Measurements from ENCODE around the gene ATP1A4.
"Not testable (repeated sequence)": the region's sequence is repeated elsewhere in the genome, so short reads cannot be mapped to it uniquely, and the experiment has no call there.

The ATP1A4 gene

GRCh38 chr1:160124705-160125478, 26.5 kb upstream of the ATP1A4 start:
- no peak for DNase-seq

DNA sequence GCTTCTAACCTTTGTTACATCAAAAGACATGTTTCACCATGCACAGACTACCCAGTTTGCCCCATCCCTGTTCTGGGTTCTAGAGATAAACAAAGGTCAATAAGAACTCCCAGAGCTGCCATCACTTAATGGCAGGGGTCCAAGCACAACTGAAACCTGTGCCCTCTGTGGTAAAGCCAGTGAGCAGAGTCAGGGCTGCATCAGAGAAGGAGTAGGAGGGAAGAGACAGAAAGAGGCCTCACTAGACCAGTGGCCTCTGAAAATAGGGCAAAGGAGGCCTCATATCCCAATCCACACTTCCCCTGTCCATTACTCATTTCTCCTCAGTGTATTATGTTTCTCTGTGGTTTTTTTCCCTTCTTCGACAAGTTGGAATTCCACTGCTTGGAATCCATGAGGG, 25.7 kb upstream of the ATP1A4 start:
- no peak for DNase-seq

DNA sequence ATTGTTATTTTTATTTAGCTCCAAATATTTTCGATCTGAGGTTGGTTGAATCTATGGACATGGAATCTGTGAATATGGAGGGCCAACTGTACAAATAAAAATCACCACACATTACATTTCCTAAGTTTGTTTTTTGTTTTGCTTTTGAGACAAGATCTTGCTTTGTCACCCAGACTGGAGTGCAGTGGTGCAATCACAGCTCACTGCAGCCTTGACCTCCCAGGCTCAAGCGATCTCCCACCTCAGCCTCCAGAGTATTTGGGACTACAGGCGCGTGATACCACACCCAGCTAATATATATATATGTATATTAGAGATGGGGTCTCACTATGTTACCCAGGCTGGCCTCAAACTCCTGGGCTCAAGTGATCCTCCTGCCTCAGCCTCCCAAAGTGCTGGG, 25.1 kb upstream of the ATP1A4 start:
- DNase-seq = not testable (repeated sequence)

GRCh38 chr1:160127381-160127780, 24.0 kb upstream of the ATP1A4 start:
- no peak for DNase-seq

DNA sequence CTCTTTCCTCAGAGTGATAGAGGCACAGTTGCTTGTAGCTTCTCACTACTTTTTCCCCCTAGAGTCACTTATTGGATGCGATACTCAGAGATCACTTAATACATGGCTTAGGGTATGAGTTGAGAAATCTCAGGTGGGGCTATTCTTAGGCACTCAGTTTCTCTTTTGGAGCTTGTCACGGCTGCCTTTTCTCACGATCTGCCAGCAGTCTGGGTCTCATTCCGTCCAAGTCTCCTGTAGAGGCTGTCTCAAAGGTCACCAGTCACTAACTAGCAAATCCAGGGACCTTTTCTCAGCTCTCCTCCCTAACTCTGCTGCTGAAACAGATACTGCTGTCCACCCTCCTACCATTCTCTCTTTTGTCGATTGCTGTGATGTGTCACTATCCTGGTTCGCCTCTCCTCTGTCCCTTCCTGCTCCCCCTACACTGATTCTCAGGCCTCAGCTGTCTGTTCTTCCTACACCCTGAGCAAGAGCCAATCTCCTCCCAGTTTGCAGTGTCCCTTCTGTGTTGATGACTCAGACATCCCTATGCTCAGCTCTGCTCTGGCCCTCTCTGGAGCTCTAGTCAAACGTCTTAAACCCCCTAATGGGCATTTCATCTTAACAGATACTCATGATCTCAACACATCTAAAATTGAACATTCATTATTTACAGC, 23.4 kb upstream of the ATP1A4 start:
- no peak for DNase-seq

DNA sequence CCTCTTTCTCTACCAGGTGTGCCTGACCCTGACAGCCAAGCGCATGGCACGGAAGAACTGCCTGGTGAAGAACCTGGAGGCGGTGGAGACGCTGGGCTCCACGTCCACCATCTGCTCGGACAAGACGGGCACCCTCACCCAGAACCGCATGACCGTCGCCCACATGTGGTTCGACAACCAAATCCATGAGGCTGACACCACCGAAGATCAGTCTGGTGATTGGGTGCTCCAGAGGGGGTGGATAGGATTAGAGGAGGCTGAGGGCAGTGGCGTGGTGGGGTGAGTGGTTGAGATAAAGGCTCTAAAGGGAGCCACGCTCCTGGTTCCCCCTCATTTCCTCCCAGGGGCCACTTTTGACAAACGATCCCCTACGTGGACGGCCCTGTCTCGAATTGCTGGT, 22.8 kb upstream of the ATP1A4 start:
- DNase-seq = no peak

DNA sequence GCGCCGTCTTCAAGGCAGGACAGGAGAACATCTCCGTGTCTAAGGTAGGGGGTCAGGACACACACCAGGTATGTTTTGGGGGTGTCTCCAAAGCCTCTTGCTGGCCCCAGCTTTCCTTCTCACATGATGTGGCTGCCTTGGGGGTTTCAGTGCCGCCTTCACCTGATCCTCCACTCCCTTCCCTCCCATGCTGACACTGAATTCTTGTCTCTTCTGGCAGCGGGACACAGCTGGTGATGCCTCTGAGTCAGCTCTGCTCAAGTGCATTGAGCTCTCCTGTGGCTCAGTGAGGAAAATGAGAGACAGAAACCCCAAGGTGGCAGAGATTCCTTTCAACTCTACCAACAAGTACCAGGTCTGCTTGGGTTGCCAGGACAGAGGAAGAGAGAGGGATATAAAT, 22.4 kb upstream of the ATP1A4 start:
- DNase-seq = no peak

- no peak for DNase-seq
These were observed 21.8 kb upstream of the ATP1A4 start for GRCh38 chr1:160129558-160129957.

GRCh38 chr1:160129966-160130365, 21.4 kb upstream of the ATP1A4 start:
- no peak for DNase-seq

- DNase-seq = no peak
These were observed 20.9 kb upstream of the ATP1A4 start for GRCh38 chr1:160130486-160130885.

DNA sequence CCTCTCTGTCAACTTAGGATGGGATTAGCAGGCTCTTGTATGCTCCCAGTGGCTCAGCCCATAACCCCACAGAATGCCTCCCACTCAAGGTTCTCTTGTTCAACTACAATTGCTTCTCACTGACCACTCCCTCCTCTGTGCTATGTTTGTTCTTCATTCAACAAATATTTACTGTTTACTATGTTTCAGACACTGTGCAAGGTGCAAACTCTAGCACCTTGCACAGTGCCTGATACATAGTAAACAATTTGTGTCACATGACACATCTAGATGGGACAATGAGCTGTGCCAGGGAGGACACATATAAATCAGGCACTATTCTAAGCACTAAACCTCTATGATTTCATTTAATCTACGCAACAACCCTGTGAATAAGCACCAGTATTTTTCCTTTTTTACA, 20.5 kb upstream of the ATP1A4 start:
- DNase-seq = no peak

GRCh38 chr1:160131803-160132565, 19.4 kb upstream of the ATP1A4 start:
- DNase-seq = no peak

DNA sequence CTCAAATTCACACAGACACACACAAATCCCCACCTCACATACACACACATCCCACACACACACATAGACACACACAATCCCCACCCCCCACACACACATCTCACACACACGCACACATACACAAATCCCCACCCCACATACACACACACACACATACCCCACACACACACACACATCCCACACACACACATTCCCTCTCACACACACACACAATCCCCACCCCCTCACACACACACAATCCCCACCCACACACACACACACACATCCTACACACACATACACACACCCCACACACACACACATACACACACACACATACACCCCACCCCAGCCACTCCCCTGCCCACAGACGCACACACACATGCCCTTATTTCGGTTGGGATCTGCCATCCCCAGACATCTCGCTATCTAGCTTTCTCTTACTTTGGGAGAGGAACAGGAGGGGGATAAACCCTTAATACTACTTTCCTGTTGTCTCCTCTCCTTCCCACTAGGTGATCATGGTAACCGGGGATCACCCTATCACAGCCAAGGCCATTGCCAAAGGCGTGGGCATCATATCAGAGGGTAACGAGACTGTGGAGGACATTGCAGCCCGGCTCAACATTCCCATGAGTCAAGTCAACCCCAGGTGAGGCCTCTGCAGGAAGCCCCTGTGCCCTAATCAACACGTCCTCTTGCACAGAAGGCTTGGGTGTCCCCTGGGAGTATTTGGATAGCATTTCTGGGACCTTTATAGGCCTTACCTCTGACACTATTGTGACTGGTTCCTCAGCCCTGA, 17.2 kb upstream of the ATP1A4 start:
- DNase-seq = no peak

DNA sequence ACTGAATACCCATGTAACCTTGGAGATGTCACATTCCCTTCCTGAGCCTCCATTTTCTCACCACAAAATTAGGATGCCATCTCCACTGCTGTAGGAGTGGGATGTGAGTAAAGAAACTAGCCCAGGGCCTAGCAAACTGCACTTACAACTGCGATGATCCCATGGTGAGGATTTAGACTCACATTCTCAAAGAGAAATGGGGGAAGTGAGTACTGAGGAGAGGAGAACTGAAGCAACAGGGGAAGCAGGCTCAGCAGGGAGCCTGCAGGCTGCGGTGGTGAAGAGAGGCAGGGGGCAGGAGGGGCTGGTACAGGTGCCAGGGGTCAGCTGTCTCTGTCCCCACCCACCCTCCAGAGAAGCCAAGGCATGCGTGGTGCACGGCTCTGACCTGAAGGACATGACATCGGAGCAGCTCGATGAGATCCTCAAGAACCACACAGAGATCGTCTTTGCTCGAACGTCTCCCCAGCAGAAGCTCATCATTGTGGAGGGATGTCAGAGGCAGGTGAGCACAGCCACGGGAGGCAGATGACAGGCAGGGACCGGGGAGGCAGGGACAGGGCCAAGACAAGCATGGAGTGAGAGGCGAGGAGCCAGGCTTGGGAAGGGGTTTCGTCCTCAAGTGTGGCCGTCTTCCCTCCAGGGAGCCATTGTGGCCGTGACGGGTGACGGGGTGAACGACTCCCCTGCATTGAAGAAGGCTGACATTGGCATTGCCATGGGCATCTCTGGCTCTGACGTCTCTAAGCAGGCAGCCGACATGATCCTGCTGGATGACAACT, 16.4 kb upstream of the ATP1A4 start:
- DNase-seq = no peak

DNA sequence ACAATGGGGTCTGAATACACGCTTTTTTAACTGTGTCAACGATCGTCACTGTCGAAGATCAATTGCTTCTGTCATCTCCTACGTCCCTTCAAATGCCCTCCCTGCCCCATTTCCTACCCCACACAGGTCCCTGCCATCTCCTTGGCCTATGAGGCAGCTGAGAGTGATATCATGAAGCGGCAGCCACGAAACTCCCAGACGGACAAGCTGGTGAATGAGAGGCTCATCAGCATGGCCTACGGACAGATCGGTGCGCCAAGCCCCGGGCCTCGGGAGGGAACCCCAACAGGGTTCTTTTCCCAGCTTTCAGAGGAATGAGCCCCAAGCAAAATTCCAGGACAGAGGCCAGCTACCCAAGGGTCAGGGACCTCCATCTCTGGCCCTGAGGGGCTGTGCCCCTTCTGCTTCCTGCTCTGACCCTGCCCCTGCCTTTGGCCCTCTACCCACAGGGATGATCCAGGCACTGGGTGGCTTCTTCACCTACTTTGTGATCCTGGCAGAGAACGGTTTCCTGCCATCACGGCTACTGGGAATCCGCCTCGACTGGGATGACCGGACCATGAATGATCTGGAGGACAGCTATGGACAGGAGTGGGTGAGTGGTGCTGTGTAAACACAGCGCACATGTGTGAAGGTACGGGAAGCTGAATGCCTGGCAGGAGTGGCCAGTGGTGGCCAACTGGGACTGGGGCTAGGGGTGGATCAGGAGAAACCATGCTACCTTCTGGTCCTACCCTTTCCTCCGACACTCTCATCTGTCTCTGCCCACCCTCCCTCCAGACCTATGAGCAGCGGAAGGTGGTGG, 15.1 kb upstream of the ATP1A4 start:
- DNase-seq = no peak

- no peak for DNase-seq
These were observed 14.5 kb upstream of the ATP1A4 start for GRCh38 chr1:160136926-160137200.

GRCh38 chr1:160137216-160137862, 14.1 kb upstream of the ATP1A4 start:
- DNase-seq = no peak

GRCh38 chr1:160139840-160140239, 11.6 kb upstream of the ATP1A4 start:
- no peak for DNase-seq

DNA sequence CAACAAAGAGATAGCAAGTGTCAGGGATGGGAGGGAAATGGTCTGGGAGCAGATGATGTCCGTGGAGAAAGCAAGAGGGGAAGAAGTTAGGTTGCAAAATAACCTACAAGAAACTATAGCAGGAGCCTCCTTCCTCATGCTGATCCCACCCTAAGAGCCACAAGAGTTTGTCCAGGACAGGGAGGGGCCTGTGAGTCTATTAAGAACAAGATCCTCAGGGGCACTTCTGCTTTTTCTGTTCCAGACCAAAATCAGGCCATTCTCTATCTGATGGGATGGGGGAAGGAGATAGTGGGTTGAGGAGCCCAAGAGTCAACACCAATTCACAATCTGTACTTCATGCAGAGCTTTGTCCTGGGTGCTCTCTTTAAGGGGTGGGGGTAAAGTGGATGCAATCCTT, 7.7 kb upstream of the ATP1A4 start:
- no peak for DNase-seq

GRCh38 chr1:160144921-160145320, 6.5 kb upstream of the ATP1A4 start:
- DNase-seq = no peak

DNA sequence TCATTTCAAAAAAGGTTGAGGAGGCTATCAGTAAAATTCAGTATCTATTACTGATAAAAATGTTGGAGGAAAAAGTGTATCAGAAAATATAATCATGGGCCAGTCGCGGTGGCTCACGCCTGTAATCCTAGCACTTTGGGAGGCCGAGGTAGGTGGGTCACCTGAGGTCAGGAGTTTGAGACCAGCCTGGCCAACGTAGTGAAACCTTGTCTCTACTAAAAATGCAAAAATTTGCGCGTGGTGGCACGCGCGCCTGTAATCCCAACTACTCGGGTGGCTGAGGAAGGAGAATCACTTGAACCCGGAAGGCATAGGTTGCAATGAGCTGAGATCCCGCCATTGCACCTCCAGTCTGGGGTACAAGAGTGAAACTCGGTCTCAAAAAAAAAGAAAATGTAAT, 5.3 kb upstream of the ATP1A4 start:
- no peak for DNase-seq

Data from right hindlimb (tissue), 1 donor.